KOPT-K1 (cell line): Measurements from ENCODE around the gene CHMP5.
"Not testable (repeated sequence)": the region's sequence is repeated elsewhere in the genome, so short reads cannot be mapped to it uniquely, and the experiment has no call there.

Experiments used
- H3K27ac ChIP-seq: fragments of 200-600 bp; sonication (generic); 2 replicates; pipeline ENCODE4 v1.5.1; 2016; ENCODE audit warnings: antibody characterized with exemption, mild to moderate bottlenecking, low read depth, low read length; ENCODE audit not compliant: poor library complexity, severe bottlenecking
- H3K36me3 ChIP-seq: fragments of 200-600 bp; sonication (generic); 2 replicates; pipeline ENCODE4 v1.5.1; 2017; ENCODE audit warnings: antibody characterized with exemption, mild to moderate bottlenecking, low read length, moderate library complexity; ENCODE audit not compliant: insufficient read depth
- H3K9me3 ChIP-seq: fragments of 200-600 bp; sonication (generic); 2 replicates; pipeline ENCODE4 v1.5.1; 2017; ENCODE audit warnings: antibody characterized with exemption, low read length, mild to moderate bottlenecking; ENCODE audit not compliant: insufficient read depth, poor library complexity, severe bottlenecking

CHMP5 gene

GRCh38 chr9:33307067-33307466 lies 42.2 kb downstream of the CHMP5 start:
- H3K9me3 ChIP-seq, result no peaks in the 10 kb centered on the region
- H3K27ac ChIP-seq, result no peak overlapping the region
- peaks cover 100% of the 10 kb centered on the region for H3K36me3 ChIP-seq

GRCh38 chr9:33309903-33310302 lies 45.1 kb downstream of the CHMP5 start:
- peaks cover 100% of the 10 kb centered on the region for H3K36me3 ChIP-seq

DNA sequence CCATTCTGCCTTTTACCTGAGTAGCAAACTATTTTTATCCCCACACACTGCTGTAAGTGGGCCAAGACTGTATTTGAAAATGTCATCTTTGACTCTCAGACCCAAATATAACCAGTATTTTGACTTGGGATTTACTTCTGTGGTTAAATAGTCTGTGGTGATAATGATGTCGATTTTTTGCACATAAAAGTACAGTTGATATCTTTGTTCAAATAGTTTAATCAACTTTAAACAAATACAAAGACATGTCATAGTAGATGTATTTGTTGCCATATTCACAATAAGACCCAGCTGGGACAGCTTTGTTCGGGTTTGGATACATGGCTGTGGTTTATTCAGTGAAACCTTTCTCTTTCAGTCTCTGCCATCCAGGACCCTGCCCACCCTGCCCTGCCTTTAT lies 45.9 kb downstream of the CHMP5 start:
- Histone ChIP-seq H3K36me3 (peaks cover 100% of the 10 kb centered on the region), H3K9me3 (no peaks in the 10 kb centered on the region), H3K27ac (no peak overlapping the region)

More at GRCh38 chr9:33309903-33310302, 45.1 kb downstream of the CHMP5 start:
- Histone ChIP-seq H3K9me3 (no peaks in the 10 kb centered on the region), H3K27ac (no peak overlapping the region)

DNA sequence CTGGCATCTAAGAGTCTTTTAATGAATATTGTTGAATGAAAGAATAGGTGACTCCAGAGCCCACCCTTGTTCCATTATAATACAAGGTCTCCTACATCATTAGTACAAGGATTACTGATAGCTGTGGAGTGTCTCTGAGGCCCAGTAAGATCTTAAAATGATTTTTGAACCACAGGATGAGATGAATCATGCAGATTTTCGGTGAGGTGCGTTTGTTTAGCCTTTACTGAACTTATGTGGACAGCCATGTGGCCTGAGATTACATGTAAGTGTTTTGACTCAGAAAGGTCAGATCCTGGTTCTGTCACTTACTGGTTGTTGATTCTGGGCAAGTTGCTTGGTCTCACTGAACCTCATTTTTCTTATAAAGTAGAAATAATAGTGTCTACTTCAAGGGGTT lies 47.1 kb downstream of the CHMP5 start:
- H3K36me3 ChIP-seq, result peaks cover 98% of the 10 kb centered on the region
- H3K27ac ChIP-seq, result no peak overlapping the region
- no peaks in the 10 kb centered on the region for H3K9me3 ChIP-seq

- no peaks in the 10 kb centered on the region for H3K9me3 ChIP-seq
- H3K27ac ChIP-seq, result no peak overlapping the region
- peaks cover 97% of the 10 kb centered on the region for H3K36me3 ChIP-seq
These were observed 50.5 kb downstream of the CHMP5 start for GRCh38 chr9:33315371-33315770.

DNA sequence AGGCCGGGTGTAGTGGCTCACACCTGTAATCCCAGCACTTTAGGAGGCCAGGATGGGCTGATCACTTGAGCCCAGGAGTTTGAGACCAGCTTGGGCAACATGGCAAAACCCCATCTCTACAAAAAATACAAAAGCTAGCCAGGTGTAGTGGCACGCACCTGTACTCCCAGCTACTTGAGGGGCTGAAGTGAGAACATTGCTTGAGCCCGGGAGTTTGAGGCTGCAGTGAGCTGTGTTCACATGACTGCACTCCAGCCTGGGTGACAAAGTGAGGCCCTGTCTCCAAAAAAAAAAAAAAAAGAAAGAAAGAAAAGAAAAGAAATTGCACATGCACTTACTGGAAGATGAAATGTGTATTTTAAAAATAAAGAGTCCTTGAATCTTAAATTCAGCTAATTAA lies 52.3 kb downstream of the CHMP5 start:
- H3K36me3 ChIP-seq, result peaks cover 97% of the 10 kb centered on the region
- H3K27ac ChIP-seq, H3K9me3 ChIP-seq: not testable (repeated sequence)

GRCh38 chr9:33318225-33318624 lies 53.4 kb downstream of the CHMP5 start:
- Histone ChIP-seq H3K9me3 (no peaks in the 10 kb centered on the region), H3K27ac (no peak overlapping the region), H3K36me3 (peaks cover 97% of the 10 kb centered on the region)

DNA sequence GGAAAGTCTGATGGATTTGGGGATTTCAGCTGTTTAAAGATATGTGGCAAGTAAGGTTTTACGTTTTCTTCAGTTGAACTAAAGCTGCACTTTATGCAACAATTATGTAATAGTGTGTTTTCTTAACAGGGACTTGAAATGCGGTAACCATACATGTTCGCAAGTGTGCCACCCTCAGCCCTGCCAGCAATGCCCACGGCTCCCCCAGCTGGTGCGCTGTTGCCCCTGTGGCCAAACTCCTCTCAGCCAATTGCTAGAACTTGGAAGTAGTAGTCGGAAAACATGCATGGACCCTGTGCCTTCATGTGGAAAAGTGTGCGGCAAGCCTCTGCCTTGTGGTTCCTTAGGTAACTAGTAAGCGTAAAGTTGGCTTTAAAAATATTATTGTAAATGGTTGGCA lies 53.9 kb downstream of the CHMP5 start:
- Histone ChIP-seq H3K27ac (no peak overlapping the region), H3K36me3 (peaks cover 97% of the 10 kb centered on the region), H3K9me3 (no peaks in the 10 kb centered on the region)

DNA sequence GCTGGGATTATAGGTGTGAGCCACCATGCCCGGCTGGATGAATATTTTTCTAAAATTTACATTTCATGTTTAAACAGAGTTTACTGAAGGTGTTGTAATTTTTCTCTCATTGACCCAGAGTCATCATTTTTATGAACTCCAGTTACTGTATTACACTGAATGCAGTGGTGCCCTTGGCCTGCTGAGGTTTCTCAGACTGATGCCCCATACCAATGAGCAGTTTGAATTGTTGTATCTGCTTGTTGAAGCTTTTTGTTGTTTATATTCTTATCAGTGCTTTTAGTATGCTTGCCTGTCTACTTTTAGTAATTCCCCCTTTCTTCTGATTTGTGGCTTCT lies 55.4 kb downstream of the CHMP5 start:
- peaks cover 95% of the 10 kb centered on the region for H3K36me3 ChIP-seq
- no peaks in the 10 kb centered on the region for H3K9me3 ChIP-seq
- no peak overlapping the region for H3K27ac ChIP-seq

DNA sequence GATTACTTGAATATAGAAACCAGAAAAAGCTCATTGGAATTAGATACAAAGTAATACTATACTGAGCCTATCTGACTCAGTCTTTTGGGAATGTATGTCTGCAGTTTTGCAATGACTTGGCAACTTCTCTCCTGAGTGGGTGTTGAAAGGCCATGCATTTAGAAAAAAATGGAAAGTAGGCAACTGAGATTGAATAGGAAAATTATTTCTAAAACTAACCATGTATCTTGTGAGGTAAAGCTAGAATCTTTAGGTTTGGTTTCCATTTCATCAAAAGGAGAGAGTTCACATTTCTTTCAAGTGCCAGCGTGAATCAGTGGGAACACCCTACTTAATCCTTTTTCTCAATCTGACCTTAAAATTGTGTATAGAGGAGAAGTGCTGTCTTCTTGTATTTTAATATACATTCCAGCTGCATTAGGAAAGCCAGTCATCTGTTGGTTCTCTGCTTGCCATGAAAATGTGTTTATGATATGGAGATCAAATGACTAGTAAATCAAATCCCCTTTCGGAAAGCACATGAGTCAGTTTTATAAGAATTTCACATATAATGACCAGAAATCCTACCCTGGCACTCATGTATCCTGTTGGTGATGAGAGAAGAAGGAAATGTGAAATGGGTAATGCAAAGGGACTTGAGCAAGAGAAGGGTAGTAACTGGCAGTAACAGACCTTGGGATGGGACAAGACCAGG lies 55.9 kb downstream of the CHMP5 start:
- Histone ChIP-seq H3K36me3 (peaks cover 91% of the 10 kb centered on the region), H3K27ac (no peak overlapping the region), H3K9me3 (no peaks in the 10 kb centered on the region)

GRCh38 chr9:33329117-33329563 lies 64.3 kb downstream of the CHMP5 start:
- no peak overlapping the region for H3K27ac ChIP-seq
- peaks cover 84% of the 10 kb centered on the region for H3K36me3 ChIP-seq
- no peaks in the 10 kb centered on the region for H3K9me3 ChIP-seq

GRCh38 chr9:33329979-33330378 lies 65.1 kb downstream of the CHMP5 start:
- no peaks in the 10 kb centered on the region for H3K9me3 ChIP-seq
- peaks cover 85% of the 10 kb centered on the region for H3K36me3 ChIP-seq
- H3K27ac ChIP-seq, result no peak overlapping the region

DNA sequence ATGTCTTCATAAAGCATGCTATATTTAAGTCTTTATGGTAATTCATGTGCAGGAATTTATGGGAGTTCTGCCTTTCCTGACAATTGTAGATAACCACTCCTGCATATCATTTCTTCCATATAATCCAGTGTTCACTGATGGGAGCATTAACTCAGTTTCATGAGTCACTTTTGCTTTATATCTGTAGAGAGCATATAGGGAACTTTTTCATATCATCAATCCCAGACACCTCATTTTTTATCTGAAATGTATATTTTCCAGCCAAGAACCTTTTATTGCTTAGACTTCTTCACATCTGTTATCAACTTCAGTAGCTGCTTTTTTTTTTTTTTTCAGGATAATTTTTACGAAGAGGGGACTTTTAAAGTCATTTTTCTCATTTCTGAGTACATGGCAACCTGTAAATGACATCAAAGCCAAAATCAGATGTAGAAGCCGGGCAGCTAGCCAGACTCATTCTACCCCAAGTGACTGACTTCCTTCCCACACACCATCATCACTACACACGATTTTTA lies 66.6 kb downstream of the CHMP5 start:
- Histone ChIP-seq H3K9me3 (no peaks in the 10 kb centered on the region), H3K36me3 (peaks cover 96% of the 10 kb centered on the region), H3K27ac (no peak overlapping the region)
